Right lobe of liver (tissue), 6 donors: ENCODE data around the gene TAF8. TPM values are rescaled to one million over a fixed set of nuclear protein-coding genes. Genes with fewer than 3 reads are reported as not detected.

Experiments used
- ATAC-seq, 4 donors: fragments of 200-7000 bp; cut with Tn5 transposase; one replicate each; pipeline ENCODE4 v1.9.1; 2020; ENCODE audit warnings: mild to moderate bottlenecking in 4 of 4, moderate library complexity in 4 of 4
- DNase-seq, 3 donors: peaks; one replicate each; pipeline ENCODE4 v3.0.0-alpha.2; 2020
- H3K27ac ChIP-seq, 3 donors: fragments of 200-600 bp; one replicate each; pipeline ENCODE4 v1.8.0; 2022
- H3K27me3 ChIP-seq, 2 donors: fragments of 200-600 bp; one replicate each; pipeline ENCODE4 v1.8.0; 2022
- H3K36me3 ChIP-seq, 4 donors: fragments of 200-600 bp; sonication (generic) in 1 of 4; one replicate each; pipeline versions ENCODE4 v1.5.1 to v1.8.0; 2017 to 2022; ENCODE audit warnings: control low read depth in 1 of 4
- H3K4me1 ChIP-seq, 4 donors: fragments of 200-600 bp; sonication (generic) in 1 of 4; one replicate each; pipeline versions ENCODE4 v1.5.1 to v1.8.0; 2017 to 2022; ENCODE audit warnings: control low read depth in 1 of 4
- H3K4me3 ChIP-seq, 3 donors: fragments of 200-600 bp; one replicate each; pipeline ENCODE4 v1.8.0; 2022
- H3K9me3 ChIP-seq, 4 donors: fragments of 200-600 bp; sonication (generic) in 1 of 4; one replicate each; pipeline versions ENCODE4 v1.5.1 to v1.8.0; 2017 to 2022; ENCODE audit warnings: control low read depth in 1 of 4
- CTCF ChIP-seq, 4 donors: fragments of 200-600 bp in 3 of 4; fragments of 450-650 bp in 1 of 4; IDR thresholded peaks; one replicate each; pipeline versions ENCODE4 v1.5.1 to v1.8.0; 2016 to 2022; ENCODE audit warnings: antibody characterized with exemption in 4 of 4, mild to moderate bottlenecking in 2 of 4
- POLR2A ChIP-seq: fragments of 450-650 bp; IDR thresholded peaks from one replicate; pipeline ENCODE4 v1.6.1; 2017; ENCODE audit warnings: antibody characterized with exemption, mild to moderate bottlenecking
- WGBS: methylation state at CpG from one replicate; pipeline ENCODE4 v1.1.6; 2018; ENCODE audit warnings: low coverage, low lambda C conversion rate; ENCODE audit not compliant: insufficient coverage; ENCODE audit errors: missing lambda C conversion rate; 5-methylcytosine and 5-hydroxymethylcytosine counted together
- intact Hi-C, 2 donors: fragments of 100-400 bp; cut with DNase I; formaldehyde crosslinking; loops; one replicate each; pipeline versions ENCODE4 v1.11.2 to v1.14.1; 2022
- total RNA-seq, 6 experiments: library from RNA; depleted of rRNA in 2 of 6; stranded (reverse); fragments of >200 nt in 2 of 6; fragmentation: NEBNext Ultra II Directional in 3 of 6; extraction: Animal tissue kit (Norgen Biotek cat#: 25700) in 3 of 6; gene quantifications; one replicate each; pipeline versions ENCODE4 v1.1.0 to v1.2.4, GENCODE V29; 2016 to 2023
- donor health status: DM: no; HTN: yes; CAD: no.
- donor health status: DM: no; HTN: no; CAD: no.
- donor health status: DM: no; HTN: no; CAD: no.
- donor health status: DM: no; HTN: yes; CAD: no.
- donor health status: DM: no; HTN: yes; CAD: no.

TAF8 gene
- total RNA-seq, 6 experiments from 2014 or later, result 6.7 to 14.7 (median 11.9) TPM

GRCh38 chr6:42100029-42100901 lies 49.9 kb downstream of the TAF8 start:
- TF ChIP-seq CTCF (IDR thresholded peaks at IDR 0.05) (no peak), POLR2A (no peak)

GRCh38 chr6:42101186-42101657 lies 50.9 kb downstream of the TAF8 start:
- Histone ChIP-seq H3K9me3 (no peaks in the 10 kb centered on the region), H3K4me3 (no peak overlapping the region), H3K36me3 (no peaks in the 10 kb centered on the region), H3K4me1 (no peaks in the 10 kb centered on the region), H3K27me3 (no peaks in the 10 kb centered on the region), H3K27ac (no peak overlapping the region)
- 70% methylated on average over 8 of the region's 8 CpGs for WGBS
- ATAC-seq, result peak in 2 of 4 donors; percentile 45 to 46
- intact Hi-C loops, result no loop called here
- TF ChIP-seq CTCF (IDR thresholded peaks at IDR 0.05) (no peak), POLR2A (no peak)
- DNase-seq, result no peak

More at GRCh38 chr6:42100029-42100901, 49.9 kb downstream of the TAF8 start:
- intact Hi-C loops, result no loop called here
- Histone ChIP-seq H3K4me3 (no peak overlapping the region), H3K27me3 (no peaks in the 10 kb centered on the region), H3K27ac (no peak overlapping the region), H3K36me3 (no peaks in the 10 kb centered on the region), H3K9me3 (no peaks in the 10 kb centered on the region), H3K4me1 (no peaks in the 10 kb centered on the region)
- DNase-seq, result no peak
- WGBS, result 58% methylated on average over 13 of the region's 14 CpGs
- no peak for ATAC-seq

- Histone ChIP-seq H3K27ac (no peak overlapping the region), H3K36me3 (no peaks in the 10 kb centered on the region), H3K4me3 (no peak overlapping the region), H3K27me3 (no peaks in the 10 kb centered on the region), H3K4me1 (no peaks in the 10 kb centered on the region), H3K9me3 (no peaks in the 10 kb centered on the region)
- TF ChIP-seq POLR2A, result no peak
- TF ChIP-seq CTCF (IDR thresholded peaks at IDR 0.05), result no peak
- DNase-seq (no peak), ATAC-seq (no peak)
- 94% methylated on average over 3 of the region's 7 CpGs for WGBS
- intact Hi-C loops, result no loop called here
Measured at GRCh38 chr6:42103216-42103615, 52.9 kb downstream of the TAF8 start.

- no peak for DNase-seq
- no peak overlapping the region for H3K27ac ChIP-seq
- H3K4me1 ChIP-seq, result no peaks in the 10 kb centered on the region
- intact Hi-C loops, result no loop called here
- H3K36me3 ChIP-seq, result no peaks in the 10 kb centered on the region
- ATAC-seq, result no peak
- H3K4me3 ChIP-seq, result no peak overlapping the region
- no peak for TF ChIP-seq CTCF (IDR thresholded peaks at IDR 0.05)
- no peak for TF ChIP-seq POLR2A
- H3K27me3 ChIP-seq, result no peaks in the 10 kb centered on the region
- no peaks in the 10 kb centered on the region for H3K9me3 ChIP-seq
- 92% methylated on average over 6 of the region's 12 CpGs for WGBS
Measured at GRCh38 chr6:42103753-42104094, 53.4 kb downstream of the TAF8 start.
